Activated CD4-positive, alpha-beta memory T cell treated with anti-CD3 and anti-CD28 coated beads, Interleukin-2, amount 10 ng/mL, durations not matched to agents 7 days and 5 days (primary cell): Measurements from ENCODE around the gene MYOM3. TPM values are rescaled to one million over a fixed set of nuclear protein-coding genes. Genes with fewer than 3 reads are reported as not detected.

Experiments used
- CTCF ChIA-PET: fragments of 350-600 bp; sonication (Branson Sonifier 250); formaldehyde crosslinking; loops from one replicate; lab custom pipeline; 2021; ENCODE audit warnings: antibody characterized with exemption, inconsistent platforms; lab: Charles Lee
- POLR2A ChIA-PET: fragments of 350-600 bp; sonication (Branson Sonifier 250); formaldehyde crosslinking; loops from one replicate; lab custom pipeline; 2021; ENCODE audit warnings: antibody characterized with exemption; lab: Charles Lee
- DNase-seq: peaks from one replicate; pipeline ENCODE4 v3.0.0-alpha.2; 2020
- H3K27ac Mint-ChIP-seq: one replicate; pipeline ENCODE4 v1.8.0; 2021; ENCODE audit warnings: mild to moderate bottlenecking, mixed read lengths
- H3K27me3 Mint-ChIP-seq: one replicate; pipeline ENCODE4 v1.8.0; 2021; ENCODE audit warnings: mixed read lengths
- H3K36me3 Mint-ChIP-seq: one replicate; pipeline ENCODE4 v1.8.0; 2021; ENCODE audit warnings: low read depth, mixed read lengths
- H3K4me1 Mint-ChIP-seq: one replicate; pipeline ENCODE4 v1.8.0; 2021; ENCODE audit warnings: mixed read lengths
- H3K4me3 Mint-ChIP-seq: one replicate; pipeline ENCODE4 v1.8.0; 2021; ENCODE audit warnings: mild to moderate bottlenecking, mixed read lengths
- H3K9me3 Mint-ChIP-seq: one replicate; pipeline ENCODE4 v1.8.0; 2021; ENCODE audit warnings: mixed read lengths
- total RNA-seq, 2 experiments: library from RNA; stranded (reverse); gene quantifications; one replicate each; pipeline ENCODE4 v1.2.3, GENCODE V29; 2021

Gene MYOM3
- total RNA-seq, 2 experiments from 2014 or later, result not detected

DNA sequence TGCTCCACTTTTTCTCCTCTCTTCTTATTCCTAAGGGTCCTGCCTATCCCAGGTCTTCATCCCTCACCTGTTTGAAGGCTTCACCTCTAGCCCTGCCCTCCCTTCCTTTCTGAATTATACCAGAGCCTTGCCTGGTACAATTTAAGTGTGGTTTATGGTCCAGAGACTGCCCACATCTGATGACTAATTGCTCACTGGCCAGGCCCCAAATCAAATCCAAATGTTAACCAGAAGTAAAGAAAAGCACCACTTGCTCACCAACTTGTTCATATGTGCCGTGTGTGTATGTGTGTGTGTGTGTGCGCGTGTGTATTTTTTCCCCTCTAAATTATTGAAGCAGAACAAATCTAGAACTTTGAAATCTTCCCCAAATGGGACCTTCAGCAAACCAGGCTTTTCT is 26.4 kb downstream of the MYOM3 start:
- ChIA-PET POLR2A (no interaction called here), CTCF (no interaction called here)
- Mint-ChIP-seq H3K9me3 (no peaks in the 10 kb centered on the region), H3K27me3 (peaks cover 14% of the 10 kb centered on the region), H3K4me3 (no peak overlapping the region), H3K4me1 (no peaks in the 10 kb centered on the region), H3K36me3 (no peaks in the 10 kb centered on the region), H3K27ac (no peak overlapping the region)
- no peak for DNase-seq

DNA sequence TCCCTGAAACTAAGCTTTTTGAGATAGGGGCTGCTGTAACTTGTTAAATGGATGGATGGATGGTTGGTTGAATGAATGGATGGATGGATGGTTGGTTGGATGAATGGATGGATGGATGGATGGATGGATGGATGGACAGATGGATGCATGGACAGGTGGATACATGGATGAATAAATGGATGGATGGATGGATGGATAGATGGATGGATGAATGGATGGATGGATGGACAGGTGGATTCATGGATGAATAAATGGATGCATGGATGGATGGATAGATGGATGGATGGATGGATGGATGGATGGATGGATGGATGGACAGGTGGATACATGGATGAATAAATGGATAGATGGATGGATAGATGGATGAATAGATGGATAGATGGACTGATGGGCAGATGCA is 26.9 kb downstream of the MYOM3 start:
- ChIA-PET CTCF (interaction anchor here (1.0 kb wide), 1 partner anchor 14 kb away, joined by 3 read pairs; no protein-coding TSS in a partner anchor), POLR2A (no interaction called here)
- Mint-ChIP-seq H3K4me3 (no peak overlapping the region), H3K27me3 (peaks cover 14% of the 10 kb centered on the region), H3K9me3 (no peaks in the 10 kb centered on the region), H3K27ac (no peak overlapping the region), H3K4me1 (no peaks in the 10 kb centered on the region), H3K36me3 (no peaks in the 10 kb centered on the region)
- DNase-seq, result no peak

DNA sequence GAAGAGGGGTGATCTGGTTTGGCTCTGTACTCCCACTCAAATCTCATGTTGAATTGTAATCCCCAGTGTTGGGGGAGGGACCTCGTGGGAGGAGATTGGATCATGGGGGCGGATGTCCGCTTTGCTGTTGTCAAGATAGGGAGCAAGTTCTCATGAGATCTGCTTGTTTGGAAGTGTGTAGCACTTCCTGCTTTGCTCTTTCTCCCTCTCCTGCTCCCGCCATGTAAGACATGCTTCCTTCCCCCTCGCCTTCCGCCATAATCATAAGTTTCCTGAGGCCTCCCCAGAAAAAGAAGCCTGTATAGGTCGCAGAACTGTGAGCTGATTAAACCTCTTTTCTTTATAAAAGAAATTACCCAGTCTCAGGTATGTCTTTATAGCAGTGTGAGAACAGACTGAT is 27.9 kb downstream of the MYOM3 start:
- DNase-seq, result no peak
- H3K4me3 Mint-ChIP-seq, result no peak overlapping the region
- no peaks in the 10 kb centered on the region for H3K36me3 Mint-ChIP-seq
- H3K27ac Mint-ChIP-seq, result no peak overlapping the region
- peaks cover 17% of the 10 kb centered on the region for H3K27me3 Mint-ChIP-seq
- H3K9me3 Mint-ChIP-seq, result no peaks in the 10 kb centered on the region
- H3K4me1 Mint-ChIP-seq, result no peaks in the 10 kb centered on the region
- ChIA-PET POLR2A (no interaction called here), CTCF (interaction anchor here (1.0 kb wide), 1 partner anchor 13 kb away, joined by 3 read pairs; no protein-coding TSS in a partner anchor)

DNA sequence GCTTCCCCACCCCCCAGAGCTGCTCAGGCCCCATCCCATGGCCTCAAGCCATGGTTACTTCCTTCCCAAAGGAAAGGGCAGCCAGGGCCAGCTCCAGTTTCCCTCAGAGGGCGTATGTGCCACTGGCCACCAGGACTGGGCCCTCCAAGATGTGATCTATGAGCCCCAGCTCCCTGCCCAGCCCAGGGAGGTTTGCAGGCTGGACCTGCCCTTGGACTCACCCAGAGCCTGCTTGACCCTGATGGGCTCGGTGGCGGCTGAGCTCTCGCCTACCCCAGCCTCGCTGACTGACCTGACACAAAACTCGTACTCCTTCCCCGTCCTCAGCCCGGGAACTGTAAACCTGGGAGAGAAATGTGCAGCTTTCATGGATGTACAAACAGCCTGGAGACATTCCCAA is 29.6 kb downstream of the MYOM3 start:
- Mint-ChIP-seq H3K27me3 (peaks cover 17% of the 10 kb centered on the region), H3K4me3 (no peak overlapping the region), H3K27ac (no peak overlapping the region), H3K4me1 (no peaks in the 10 kb centered on the region), H3K9me3 (no peaks in the 10 kb centered on the region), H3K36me3 (no peaks in the 10 kb centered on the region)
- CTCF ChIA-PET, result interaction anchor here (0.6 kb wide), 1 partner anchor 41 kb away, joined by 3 read pairs; no protein-coding TSS in a partner anchor
- POLR2A ChIA-PET, result no interaction called here
- no peak for DNase-seq

DNA sequence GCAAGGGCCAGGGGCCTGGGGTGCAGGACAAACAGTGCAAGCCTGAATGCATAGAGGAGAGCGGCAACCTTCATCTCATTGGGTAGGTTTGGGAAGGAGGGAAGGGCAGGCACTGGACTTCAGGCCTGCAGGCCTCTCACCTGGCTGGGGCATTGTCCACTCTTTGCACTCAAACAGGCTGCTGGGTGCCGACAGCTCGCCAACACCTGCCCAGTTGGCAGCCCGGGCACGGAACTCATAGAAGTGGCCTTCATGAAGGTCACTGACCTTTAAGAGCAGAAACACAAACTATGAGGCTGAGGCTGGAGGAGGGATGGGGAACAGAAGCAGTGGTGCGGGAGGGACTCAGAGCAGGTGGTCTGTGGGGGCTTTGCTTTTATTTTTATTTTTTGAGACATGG is 30.7 kb downstream of the MYOM3 start:
- H3K36me3 Mint-ChIP-seq, result no peaks in the 10 kb centered on the region
- CTCF ChIA-PET, result interaction anchor here (1.2 kb wide), 1 partner anchor 310 kb away, joined by 4 read pairs; no protein-coding TSS in a partner anchor
- no peaks in the 10 kb centered on the region for H3K4me1 Mint-ChIP-seq
- no peak overlapping the region for H3K4me3 Mint-ChIP-seq
- no peak for DNase-seq
- peaks cover 17% of the 10 kb centered on the region for H3K27me3 Mint-ChIP-seq
- no peak overlapping the region for H3K27ac Mint-ChIP-seq
- H3K9me3 Mint-ChIP-seq, result no peaks in the 10 kb centered on the region
- POLR2A ChIA-PET, result no interaction called here

DNA sequence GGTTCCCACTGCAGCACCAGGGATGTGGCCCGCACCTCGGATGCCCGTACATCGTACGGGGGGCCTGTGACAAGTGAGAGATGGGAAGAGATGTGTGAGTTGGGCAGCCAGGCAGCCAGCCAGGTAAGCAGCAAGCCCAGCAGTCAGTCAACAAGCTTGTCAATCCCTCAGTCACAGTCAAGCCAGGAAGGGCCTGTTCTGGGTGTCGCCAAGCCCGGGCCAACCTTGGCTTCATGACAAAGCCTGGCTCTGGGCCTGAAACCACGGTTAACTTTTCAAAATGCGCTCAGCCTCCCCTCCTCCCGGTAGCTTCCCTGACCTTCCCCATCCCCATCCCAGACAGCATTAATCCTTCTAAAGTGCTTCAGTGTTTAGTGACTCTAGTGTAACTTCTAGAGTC is 31.8 kb downstream of the MYOM3 start:
- peaks cover 15% of the 10 kb centered on the region for H3K27me3 Mint-ChIP-seq
- no peak overlapping the region for H3K4me3 Mint-ChIP-seq
- ChIA-PET POLR2A (no interaction called here), CTCF (interaction anchor here (0.6 to 1.2 kb wide), 2 partner anchors 189 to 311 kb away, joined by 3 to 4 read pairs; no protein-coding TSS in a partner anchor)
- H3K9me3 Mint-ChIP-seq, result no peaks in the 10 kb centered on the region
- no peaks in the 10 kb centered on the region for H3K4me1 Mint-ChIP-seq
- DNase-seq, result no peak
- H3K27ac Mint-ChIP-seq, result no peak overlapping the region
- no peaks in the 10 kb centered on the region for H3K36me3 Mint-ChIP-seq

DNA sequence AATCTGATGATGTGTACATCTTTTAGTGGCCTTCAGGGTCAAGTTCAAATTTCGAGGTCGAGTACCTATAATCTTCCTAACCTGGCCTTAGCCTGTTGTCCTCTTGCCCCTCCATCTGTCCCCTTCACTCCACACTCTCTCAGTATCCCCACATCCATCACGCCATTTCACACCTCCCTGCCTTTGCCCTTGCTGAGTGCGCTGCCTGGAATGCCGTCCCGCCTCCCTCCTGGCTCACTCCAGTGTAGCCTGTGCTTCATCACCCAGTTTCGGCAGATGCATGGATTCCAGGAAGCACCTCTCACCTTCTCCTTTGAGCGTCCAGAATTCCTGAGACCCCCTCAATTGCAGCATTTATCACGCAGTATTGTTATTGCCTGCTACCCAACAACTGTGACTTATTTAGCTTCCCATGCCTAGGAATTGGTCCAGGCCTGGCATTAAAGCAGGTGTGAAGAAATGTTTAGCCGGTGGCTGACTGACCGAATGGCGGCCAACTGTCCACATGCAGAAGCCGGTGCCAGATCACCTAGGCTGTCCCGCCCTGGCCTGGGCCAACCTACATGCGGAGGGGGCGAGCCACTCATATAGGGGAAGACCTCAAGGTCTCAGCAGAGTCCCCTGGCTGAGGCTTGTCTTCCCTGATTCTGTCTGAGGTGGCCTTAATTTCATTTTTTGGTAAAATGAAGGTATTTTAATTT is 34.5 kb downstream of the MYOM3 start:
- H3K9me3 Mint-ChIP-seq, result no peaks in the 10 kb centered on the region
- peaks cover 6% of the 10 kb centered on the region for H3K27me3 Mint-ChIP-seq
- POLR2A ChIA-PET, result no interaction called here
- CTCF ChIA-PET, result no interaction called here
- no peaks in the 10 kb centered on the region for H3K36me3 Mint-ChIP-seq
- no peak for DNase-seq
- no peaks in the 10 kb centered on the region for H3K4me1 Mint-ChIP-seq
- no peak overlapping the region for H3K27ac Mint-ChIP-seq
- H3K4me3 Mint-ChIP-seq, result no peak overlapping the region

DNA sequence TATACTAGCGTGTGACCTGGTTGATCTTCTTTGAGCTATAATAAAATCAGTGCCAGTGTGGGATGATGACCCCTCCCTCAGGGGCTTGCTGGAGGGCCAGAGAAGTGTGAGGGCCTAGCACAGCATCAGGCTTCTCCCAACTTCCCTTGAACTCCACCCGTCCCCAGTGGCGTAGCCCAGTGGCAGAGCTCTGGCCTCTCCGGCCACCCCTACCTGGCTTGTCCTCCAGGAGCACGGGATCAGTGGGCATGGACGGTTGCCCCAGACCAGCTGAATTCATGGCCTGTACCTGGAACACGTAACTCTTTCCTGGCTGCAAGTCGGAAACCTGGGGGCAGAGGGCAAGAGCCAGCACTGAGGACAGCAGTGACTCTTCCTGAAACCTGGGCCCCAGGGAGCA is 36.0 kb downstream of the MYOM3 start:
- H3K9me3 Mint-ChIP-seq, result no peaks in the 10 kb centered on the region
- H3K36me3 Mint-ChIP-seq, result no peaks in the 10 kb centered on the region
- H3K27ac Mint-ChIP-seq, result no peak overlapping the region
- H3K27me3 Mint-ChIP-seq, result peaks cover 8% of the 10 kb centered on the region
- H3K4me1 Mint-ChIP-seq, result peaks cover under 1% of the 10 kb centered on the region
- POLR2A ChIA-PET, result no interaction called here
- no peak for DNase-seq
- no peak overlapping the region for H3K4me3 Mint-ChIP-seq
- CTCF ChIA-PET, result no interaction called here

DNA sequence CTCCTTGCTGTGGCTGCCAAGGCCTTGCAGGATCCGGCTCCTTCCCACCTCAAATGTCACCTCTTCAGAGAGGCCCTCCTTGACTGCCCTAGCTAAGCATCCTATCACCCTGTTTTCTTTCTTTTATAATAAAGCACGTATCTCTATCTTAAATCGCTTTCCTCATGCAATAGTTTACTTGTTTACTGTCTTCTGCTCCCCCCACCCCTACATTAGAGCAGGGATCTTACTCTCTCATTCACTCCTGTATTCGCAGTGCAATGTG is 36.4 kb downstream of the MYOM3 start:
- H3K4me3 Mint-ChIP-seq, result no peak overlapping the region
- DNase-seq, result no peak
- H3K9me3 Mint-ChIP-seq, result no peaks in the 10 kb centered on the region
- H3K4me1 Mint-ChIP-seq, result peaks cover 4% of the 10 kb centered on the region
- CTCF ChIA-PET, result no interaction called here
- no peak overlapping the region for H3K27ac Mint-ChIP-seq
- POLR2A ChIA-PET, result no interaction called here
- H3K36me3 Mint-ChIP-seq, result no peaks in the 10 kb centered on the region
- H3K27me3 Mint-ChIP-seq, result peaks cover 11% of the 10 kb centered on the region

DNA sequence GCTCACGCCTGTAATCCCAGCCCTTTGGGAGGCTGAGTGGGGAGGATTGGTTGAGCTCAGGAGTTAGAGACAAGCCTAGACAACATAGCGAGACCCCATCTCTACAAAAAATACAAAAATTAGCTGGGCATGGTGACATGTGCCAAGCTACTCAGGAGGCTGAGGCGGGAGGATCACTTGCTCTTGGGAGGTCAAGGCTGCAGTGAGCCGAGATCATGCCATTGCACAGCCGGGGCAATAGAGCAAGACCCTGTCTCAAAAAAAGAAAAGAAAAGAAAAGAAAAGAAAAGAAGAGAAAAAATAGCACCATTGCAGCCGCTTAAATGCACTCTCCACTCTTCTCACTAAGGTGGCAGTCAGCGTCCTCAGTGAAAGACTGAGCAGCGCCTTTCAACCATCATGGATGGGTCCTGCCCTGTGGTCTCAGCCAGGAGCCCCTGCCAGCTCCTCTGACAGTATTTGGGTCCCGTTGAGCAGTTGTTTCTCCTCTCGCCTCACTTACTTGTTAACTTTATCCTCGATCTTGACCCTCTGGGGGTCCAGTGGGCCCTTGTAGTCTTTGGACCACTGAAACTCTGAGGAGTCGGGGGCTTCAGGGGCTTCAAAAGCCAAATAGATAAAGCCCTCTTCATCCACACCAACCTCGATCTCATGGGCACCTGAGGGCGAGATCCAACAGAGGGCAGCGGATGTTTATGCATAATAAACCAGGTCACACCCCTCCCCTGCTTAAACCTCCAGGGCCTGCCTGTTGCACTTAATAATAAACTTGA is 36.9 kb downstream of the MYOM3 start:
- ChIA-PET POLR2A (no interaction called here), CTCF (no interaction called here)
- DNase-seq, result no peak
- Mint-ChIP-seq H3K27me3 (peaks cover 11% of the 10 kb centered on the region), H3K4me3 (no peak overlapping the region), H3K27ac (no peak overlapping the region), H3K4me1 (peaks cover 4% of the 10 kb centered on the region), H3K36me3 (no peaks in the 10 kb centered on the region), H3K9me3 (no peaks in the 10 kb centered on the region)

DNA sequence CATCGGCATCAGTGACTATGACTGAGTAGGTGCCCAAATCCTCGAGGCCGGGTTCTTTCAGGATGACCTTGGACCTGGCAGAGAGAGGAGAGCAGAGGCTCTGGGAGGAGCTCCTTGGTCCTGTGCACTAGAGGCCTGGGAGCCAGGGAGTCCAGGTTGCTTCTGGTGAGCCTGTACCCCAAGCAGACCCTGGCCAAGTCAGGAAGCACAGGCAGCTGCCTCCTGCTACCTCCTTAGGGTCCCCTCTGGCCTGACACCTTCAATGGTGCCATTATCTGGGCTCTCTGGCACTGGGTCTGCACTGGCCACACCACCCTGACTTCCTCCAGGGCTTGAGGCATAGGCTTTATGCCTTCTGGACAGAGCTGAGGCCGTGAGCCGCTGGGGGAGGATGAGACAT is 37.7 kb downstream of the MYOM3 start:
- DNase-seq, result no peak
- Mint-ChIP-seq H3K27me3 (peaks cover 9% of the 10 kb centered on the region), H3K9me3 (no peaks in the 10 kb centered on the region), H3K4me3 (no peak overlapping the region), H3K36me3 (no peaks in the 10 kb centered on the region), H3K4me1 (peaks cover 4% of the 10 kb centered on the region), H3K27ac (no peak overlapping the region)
- ChIA-PET POLR2A (no interaction called here), CTCF (no interaction called here)

DNA sequence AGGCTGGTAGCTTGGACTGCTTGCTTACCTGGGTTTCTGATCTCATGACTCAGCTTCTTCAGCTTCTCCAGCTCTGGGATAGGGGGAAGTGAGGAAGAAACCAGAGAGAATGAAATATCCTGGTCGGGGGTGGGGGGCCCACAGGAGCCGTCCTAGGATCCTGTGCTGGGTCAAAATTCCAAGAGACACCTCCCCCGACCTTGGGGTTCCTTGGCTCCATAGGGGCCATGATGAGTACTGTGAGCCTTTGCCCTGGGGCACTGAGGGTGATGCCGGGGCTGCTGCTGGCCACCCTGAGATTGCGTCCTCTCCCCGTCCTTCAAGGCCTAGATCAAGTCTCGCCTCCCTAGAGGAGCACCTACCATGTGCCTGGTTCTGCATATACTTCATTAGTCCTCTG is 40.0 kb downstream of the MYOM3 start:
- Mint-ChIP-seq H3K4me1 (peaks cover 4% of the 10 kb centered on the region), H3K36me3 (no peaks in the 10 kb centered on the region), H3K4me3 (no peak overlapping the region), H3K9me3 (no peaks in the 10 kb centered on the region), H3K27ac (no peak overlapping the region), H3K27me3 (peaks cover 10% of the 10 kb centered on the region)
- ChIA-PET POLR2A (no interaction called here), CTCF (interaction anchor here (1.0 to 3.0 kb wide), 8 partner anchors 12 to 321 kb away, joined by 3 to 13 read pairs (median 6); partner anchors contain the start of gene MYOM3)
- no peak for DNase-seq

DNA sequence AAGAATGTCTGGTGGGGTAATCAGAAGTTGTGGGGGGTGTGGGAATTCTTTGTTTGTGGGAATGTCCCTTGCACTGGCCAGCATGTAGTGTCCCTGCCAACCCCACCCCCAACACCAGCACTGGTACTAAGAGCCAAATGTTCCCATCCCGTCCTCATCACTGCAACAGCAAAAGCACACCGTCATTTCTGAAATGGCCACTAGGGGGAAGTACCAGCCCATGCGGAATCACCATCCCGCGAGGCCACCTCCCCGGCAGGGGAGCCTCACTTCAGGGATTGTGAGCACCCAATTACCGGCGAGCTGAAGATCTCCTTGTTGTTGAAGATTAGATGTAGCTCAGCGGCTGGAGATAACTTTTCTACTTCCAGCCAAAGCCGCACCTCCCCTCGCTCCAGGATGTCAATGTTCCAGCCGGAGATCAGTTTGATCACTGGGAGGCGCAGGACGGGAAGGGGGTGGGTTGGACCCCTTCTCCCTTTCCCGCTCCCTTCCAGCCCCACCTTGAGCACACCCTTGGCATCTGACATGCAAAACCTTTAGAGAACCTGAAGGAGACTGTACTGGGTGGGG is 41.0 kb downstream of the MYOM3 start:
- ChIA-PET CTCF (interaction anchor here (0.7 to 3.0 kb wide), 17 partner anchors 10 to 516 kb away, joined by 3 to 22 read pairs (median 5); partner anchors contain the start of gene MYOM3), POLR2A (interaction anchor here (1.2 kb wide), 1 partner anchor 321 kb away, joined by 3 read pairs; no protein-coding TSS in a partner anchor)
- H3K36me3 Mint-ChIP-seq, result no peaks in the 10 kb centered on the region
- peak; percentile 78 for DNase-seq
- no peaks in the 10 kb centered on the region for H3K9me3 Mint-ChIP-seq
- peaks cover 4% of the 10 kb centered on the region for H3K4me1 Mint-ChIP-seq
- no peak overlapping the region for H3K4me3 Mint-ChIP-seq
- no peak overlapping the region for H3K27ac Mint-ChIP-seq
- peaks cover 13% of the 10 kb centered on the region for H3K27me3 Mint-ChIP-seq
